ENCODE results near the gene CACNA2D1.

The CACNA2D1 gene

GRCh38 chr7:82360591-82361368 lies 82.8 kb downstream of the CACNA2D1 start:
- H3K27ac Mint-ChIP-seq: no peak overlapping the region
- H3K36me3 Mint-ChIP-seq (ENCODE audit: low read depth): no peaks in the 10 kb centered on the region
- H3K27me3 Mint-ChIP-seq (ENCODE audit: low read depth): no peaks in the 10 kb centered on the region
- H3K4me1 Mint-ChIP-seq (ENCODE audit: low read depth): no peaks in the 10 kb centered on the region
- H3K9me3 Mint-ChIP-seq: no peaks in the 10 kb centered on the region
- H3K4me3 Mint-ChIP-seq: no peak overlapping the region

- Mint-ChIP-seq H3K27ac (no peak overlapping the region), H3K4me3 (no peak overlapping the region), H3K4me1 (ENCODE audit: low read depth) (no peaks in the 10 kb centered on the region), H3K27me3 (ENCODE audit: low read depth) (no peaks in the 10 kb centered on the region), H3K36me3 (ENCODE audit: low read depth) (no peaks in the 10 kb centered on the region), H3K9me3 (no peaks in the 10 kb centered on the region)
These were observed 84.2 kb downstream of the CACNA2D1 start for GRCh38 chr7:82359426-82359825.

- no peaks in the 10 kb centered on the region for H3K36me3 Mint-ChIP-seq (ENCODE audit: low read depth)
These were observed 84.7 kb downstream of the CACNA2D1 start for GRCh38 chr7:82358923-82359322.

GRCh38 chr7:82358009-82358578 lies 85.5 kb downstream of the CACNA2D1 start:
- H3K36me3 Mint-ChIP-seq (ENCODE audit: low read depth): no peaks in the 10 kb centered on the region
- H3K27ac Mint-ChIP-seq: no peak overlapping the region
- H3K4me3 Mint-ChIP-seq: no peak overlapping the region
- H3K4me1 Mint-ChIP-seq (ENCODE audit: low read depth): no peaks in the 10 kb centered on the region
- H3K27me3 Mint-ChIP-seq (ENCODE audit: low read depth): no peaks in the 10 kb centered on the region
- H3K9me3 Mint-ChIP-seq: no peaks in the 10 kb centered on the region

More at GRCh38 chr7:82358923-82359322, 84.7 kb downstream of the CACNA2D1 start:
- H3K4me1 Mint-ChIP-seq (ENCODE audit: low read depth): no peaks in the 10 kb centered on the region
- H3K27me3 Mint-ChIP-seq (ENCODE audit: low read depth): no peaks in the 10 kb centered on the region
- no peak overlapping the region for H3K4me3 Mint-ChIP-seq
- H3K27ac Mint-ChIP-seq: no peak overlapping the region
- no peaks in the 10 kb centered on the region for H3K9me3 Mint-ChIP-seq

- Mint-ChIP-seq H3K4me1 (ENCODE audit: low read depth) (no peaks in the 10 kb centered on the region), H3K9me3 (no peaks in the 10 kb centered on the region), H3K27ac (no peak overlapping the region), H3K4me3 (no peak overlapping the region), H3K36me3 (ENCODE audit: low read depth) (no peaks in the 10 kb centered on the region), H3K27me3 (ENCODE audit: low read depth) (no peaks in the 10 kb centered on the region)
These were observed 95.3 kb downstream of the CACNA2D1 start for GRCh38 chr7:82348251-82348650.

GRCh38 chr7:82347808-82348207 lies 95.8 kb downstream of the CACNA2D1 start:
- Mint-ChIP-seq H3K9me3 (no peaks in the 10 kb centered on the region), H3K4me3 (no peak overlapping the region), H3K36me3 (ENCODE audit: low read depth) (no peaks in the 10 kb centered on the region), H3K27ac (no peak overlapping the region), H3K27me3 (ENCODE audit: low read depth) (no peaks in the 10 kb centered on the region), H3K4me1 (ENCODE audit: low read depth) (no peaks in the 10 kb centered on the region)

GRCh38 chr7:82345886-82346285 lies 97.7 kb downstream of the CACNA2D1 start:
- no peaks in the 10 kb centered on the region for H3K9me3 Mint-ChIP-seq
- no peaks in the 10 kb centered on the region for H3K36me3 Mint-ChIP-seq (ENCODE audit: low read depth)
- no peaks in the 10 kb centered on the region for H3K27me3 Mint-ChIP-seq (ENCODE audit: low read depth)
- H3K4me1 Mint-ChIP-seq (ENCODE audit: low read depth): no peaks in the 10 kb centered on the region
- H3K4me3 Mint-ChIP-seq: no peak overlapping the region
- no peak overlapping the region for H3K27ac Mint-ChIP-seq

- Mint-ChIP-seq H3K36me3 (ENCODE audit: low read depth) (no peaks in the 10 kb centered on the region), H3K4me1 (ENCODE audit: low read depth) (no peaks in the 10 kb centered on the region), H3K9me3 (no peaks in the 10 kb centered on the region), H3K27me3 (ENCODE audit: low read depth) (no peaks in the 10 kb centered on the region), H3K27ac (no peak overlapping the region), H3K4me3 (no peak overlapping the region)
These were observed 99.9 kb downstream of the CACNA2D1 start for GRCh38 chr7:82343716-82344115.

- no peaks in the 10 kb centered on the region for H3K9me3 Mint-ChIP-seq
- no peaks in the 10 kb centered on the region for H3K27me3 Mint-ChIP-seq (ENCODE audit: low read depth)
- H3K27ac Mint-ChIP-seq: no peak overlapping the region
- H3K4me1 Mint-ChIP-seq (ENCODE audit: low read depth): no peaks in the 10 kb centered on the region
- no peaks in the 10 kb centered on the region for H3K36me3 Mint-ChIP-seq (ENCODE audit: low read depth)
- no peak overlapping the region for H3K4me3 Mint-ChIP-seq
These were observed 103.6 kb downstream of the CACNA2D1 start for GRCh38 chr7:82339958-82340357.

GRCh38 chr7:82335927-82336326 lies 107.7 kb downstream of the CACNA2D1 start:
- Mint-ChIP-seq H3K27me3 (ENCODE audit: low read depth) (no peaks in the 10 kb centered on the region), H3K9me3 (no peaks in the 10 kb centered on the region), H3K4me3 (no peak overlapping the region)

GRCh38 chr7:82335001-82335400 lies 108.6 kb downstream of the CACNA2D1 start:
- H3K4me3 Mint-ChIP-seq: no peak overlapping the region
- H3K36me3 Mint-ChIP-seq (ENCODE audit: low read depth): no peaks in the 10 kb centered on the region
- H3K27me3 Mint-ChIP-seq (ENCODE audit: low read depth): no peaks in the 10 kb centered on the region
- no peaks in the 10 kb centered on the region for H3K4me1 Mint-ChIP-seq (ENCODE audit: low read depth)
- no peaks in the 10 kb centered on the region for H3K9me3 Mint-ChIP-seq
- no peak overlapping the region for H3K27ac Mint-ChIP-seq

More at GRCh38 chr7:82335927-82336326, 107.7 kb downstream of the CACNA2D1 start:
- H3K4me1 Mint-ChIP-seq (ENCODE audit: low read depth): no peaks in the 10 kb centered on the region
- no peak overlapping the region for H3K27ac Mint-ChIP-seq
- H3K36me3 Mint-ChIP-seq (ENCODE audit: low read depth): no peaks in the 10 kb centered on the region

- Mint-ChIP-seq H3K4me1 (ENCODE audit: low read depth) (no peaks in the 10 kb centered on the region), H3K27ac (no peak overlapping the region), H3K4me3 (no peak overlapping the region), H3K27me3 (ENCODE audit: low read depth) (no peaks in the 10 kb centered on the region), H3K36me3 (ENCODE audit: low read depth) (no peaks in the 10 kb centered on the region), H3K9me3 (no peaks in the 10 kb centered on the region)
These were observed 112.3 kb downstream of the CACNA2D1 start for GRCh38 chr7:82331234-82331633.

GRCh38 chr7:82330706-82331215 lies 112.8 kb downstream of the CACNA2D1 start:
- Mint-ChIP-seq H3K36me3 (ENCODE audit: low read depth) (no peaks in the 10 kb centered on the region), H3K4me3 (no peak overlapping the region), H3K9me3 (no peaks in the 10 kb centered on the region), H3K27me3 (ENCODE audit: low read depth) (no peaks in the 10 kb centered on the region), H3K27ac (no peak overlapping the region), H3K4me1 (ENCODE audit: low read depth) (no peaks in the 10 kb centered on the region)

- Mint-ChIP-seq H3K9me3 (no peaks in the 10 kb centered on the region), H3K4me1 (ENCODE audit: low read depth) (no peaks in the 10 kb centered on the region), H3K27ac (no peak overlapping the region), H3K4me3 (no peak overlapping the region), H3K27me3 (ENCODE audit: low read depth) (no peaks in the 10 kb centered on the region), H3K36me3 (ENCODE audit: low read depth) (no peaks in the 10 kb centered on the region)
These were observed 115.7 kb downstream of the CACNA2D1 start for GRCh38 chr7:82327898-82328297.

GRCh38 chr7:82325416-82325815 lies 118.2 kb downstream of the CACNA2D1 start:
- Mint-ChIP-seq H3K9me3 (peaks cover 3% of the 10 kb centered on the region), H3K27me3 (ENCODE audit: low read depth) (no peaks in the 10 kb centered on the region), H3K36me3 (ENCODE audit: low read depth) (no peaks in the 10 kb centered on the region), H3K4me1 (ENCODE audit: low read depth) (no peaks in the 10 kb centered on the region), H3K27ac (no peak overlapping the region), H3K4me3 (no peak overlapping the region)
